ENCODE data around the gene ALKBH6.

DNA sequence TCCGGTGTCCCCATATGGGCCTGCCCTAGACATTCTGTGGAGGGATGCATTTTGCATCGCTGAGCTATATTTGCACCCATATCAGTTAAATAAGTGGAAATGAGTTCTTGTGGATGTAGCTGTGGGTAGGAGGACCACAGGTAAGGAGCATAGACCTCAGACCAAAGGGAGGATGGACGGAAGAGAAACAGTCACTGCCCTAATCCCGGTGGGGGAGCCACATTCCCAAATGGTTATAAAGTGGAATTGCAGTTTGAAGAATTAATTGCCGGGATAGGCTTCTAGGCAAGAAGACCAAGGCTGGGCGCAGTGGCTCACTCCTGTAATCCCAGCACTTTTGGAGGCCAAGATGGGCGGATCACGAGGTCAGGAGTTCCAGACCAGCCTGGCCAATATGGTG, 17.2 kb downstream of the ALKBH6 start:
- no peak for TF ChIP-seq EZH2 (IDR thresholded peaks at IDR 0.05; ENCODE audit: low read length)
- TF ChIP-seq, protein P1, sequence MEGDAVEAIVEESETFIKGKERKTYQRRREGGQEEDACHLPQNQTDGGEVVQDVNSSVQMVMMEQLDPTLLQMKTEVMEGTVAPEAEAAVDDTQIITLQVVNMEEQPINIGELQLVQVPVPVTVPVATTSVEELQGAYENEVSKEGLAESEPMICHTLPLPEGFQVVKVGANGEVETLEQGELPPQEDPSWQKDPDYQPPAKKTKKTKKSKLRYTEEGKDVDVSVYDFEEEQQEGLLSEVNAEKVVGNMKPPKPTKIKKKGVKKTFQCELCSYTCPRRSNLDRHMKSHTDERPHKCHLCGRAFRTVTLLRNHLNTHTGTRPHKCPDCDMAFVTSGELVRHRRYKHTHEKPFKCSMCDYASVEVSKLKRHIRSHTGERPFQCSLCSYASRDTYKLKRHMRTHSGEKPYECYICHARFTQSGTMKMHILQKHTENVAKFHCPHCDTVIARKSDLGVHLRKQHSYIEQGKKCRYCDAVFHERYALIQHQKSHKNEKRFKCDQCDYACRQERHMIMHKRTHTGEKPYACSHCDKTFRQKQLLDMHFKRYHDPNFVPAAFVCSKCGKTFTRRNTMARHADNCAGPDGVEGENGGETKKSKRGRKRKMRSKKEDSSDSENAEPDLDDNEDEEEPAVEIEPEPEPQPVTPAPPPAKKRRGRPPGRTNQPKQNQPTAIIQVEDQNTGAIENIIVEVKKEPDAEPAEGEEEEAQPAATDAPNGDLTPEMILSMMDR (optimal IDR thresholded peaks at IDR 0.05 in 1 of 3, IDR thresholded peaks at IDR 0.05 in 1 of 3, conservative IDR thresholded peaks at IDR 0.05 in 1 of 3; ENCODE audit: extremely low read depth in 1 of 3, insufficient read depth in 2 of 3, low read length in 3 of 3): no peak
